Measurements from ENCODE around the gene GH2. TPM values are rescaled to one million over a fixed set of nuclear protein-coding genes. Genes with fewer than 3 reads are reported as not detected.
"Not testable (repeated sequence)": the region's sequence is repeated elsewhere in the genome, so short reads cannot be mapped to it uniquely, and the experiment has no call there.

Gene GH2
- total and polyA plus RNA-seq, 4 donors, result not detected

DNA sequence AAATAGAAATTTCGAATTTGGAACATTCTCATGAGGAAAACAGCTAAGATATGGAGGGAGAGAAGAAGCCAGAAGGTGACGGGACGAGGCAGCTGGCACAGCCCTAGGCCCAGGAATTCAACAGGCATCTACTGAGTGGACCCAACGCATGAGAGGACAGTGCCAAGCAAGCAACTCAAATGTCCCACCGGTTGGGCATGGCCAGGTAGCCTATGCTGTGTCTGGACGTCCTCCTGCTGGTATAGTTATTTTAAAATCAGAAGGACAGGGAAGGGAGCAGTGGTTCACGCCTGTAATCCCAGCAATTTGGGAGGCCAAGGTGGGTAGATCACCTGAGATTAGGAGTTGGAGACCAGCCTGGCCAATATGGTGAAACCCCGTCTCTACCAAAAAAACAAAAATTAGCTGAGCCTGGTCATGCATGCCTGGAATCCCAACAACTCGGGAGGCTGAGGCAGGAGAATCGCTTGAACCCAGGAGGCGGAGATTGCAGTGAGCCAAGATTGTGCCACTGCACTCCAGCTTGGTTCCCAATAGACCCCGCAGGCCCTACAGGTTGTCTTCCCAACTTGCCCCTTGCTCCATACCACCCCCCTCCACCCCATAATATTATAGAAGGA, 34.9 kb upstream of the GH2 start:
- Histone ChIP-seq H3K36me3 (ENCODE audit: control insufficient read depth in 4 of 4, insufficient read depth in 4 of 4, low read length in 4 of 4) (peaks cover 0 to 3% (median 0%) of the 10 kb centered on the region in 4 donors), H3K4me3 (no peak overlapping the region), H3K27me3 (ENCODE audit: control insufficient read depth in 3 of 3, insufficient read depth in 3 of 3, low read length in 2 of 3) (no peaks in the 10 kb centered on the region), H3K9ac (ENCODE audit: insufficient read depth in 1 of 2, low read length in 2 of 2) (peak overlapping the region in 1 of 2 donors; percentile 49), H3K9me3 (ENCODE audit: control insufficient read depth in 4 of 4, insufficient read depth in 3 of 4, low read length in 3 of 4) (no peaks in the 10 kb centered on the region), H3K27ac (ENCODE audit: low read depth in 1 of 2, low read length in 1 of 2) (no peak overlapping the region), H3K4me1 (ENCODE audit: control insufficient read depth in 5 of 5, insufficient read depth in 5 of 5, low read length in 5 of 5) (no peaks in the 10 kb centered on the region)
- TF ChIP-seq, protein P1, sequence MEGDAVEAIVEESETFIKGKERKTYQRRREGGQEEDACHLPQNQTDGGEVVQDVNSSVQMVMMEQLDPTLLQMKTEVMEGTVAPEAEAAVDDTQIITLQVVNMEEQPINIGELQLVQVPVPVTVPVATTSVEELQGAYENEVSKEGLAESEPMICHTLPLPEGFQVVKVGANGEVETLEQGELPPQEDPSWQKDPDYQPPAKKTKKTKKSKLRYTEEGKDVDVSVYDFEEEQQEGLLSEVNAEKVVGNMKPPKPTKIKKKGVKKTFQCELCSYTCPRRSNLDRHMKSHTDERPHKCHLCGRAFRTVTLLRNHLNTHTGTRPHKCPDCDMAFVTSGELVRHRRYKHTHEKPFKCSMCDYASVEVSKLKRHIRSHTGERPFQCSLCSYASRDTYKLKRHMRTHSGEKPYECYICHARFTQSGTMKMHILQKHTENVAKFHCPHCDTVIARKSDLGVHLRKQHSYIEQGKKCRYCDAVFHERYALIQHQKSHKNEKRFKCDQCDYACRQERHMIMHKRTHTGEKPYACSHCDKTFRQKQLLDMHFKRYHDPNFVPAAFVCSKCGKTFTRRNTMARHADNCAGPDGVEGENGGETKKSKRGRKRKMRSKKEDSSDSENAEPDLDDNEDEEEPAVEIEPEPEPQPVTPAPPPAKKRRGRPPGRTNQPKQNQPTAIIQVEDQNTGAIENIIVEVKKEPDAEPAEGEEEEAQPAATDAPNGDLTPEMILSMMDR (IDR thresholded peaks at IDR 0.05; ENCODE audit: control extremely low read depth, extremely low read depth), result no peak
- DNase-seq, result no peak
- 85 to 94% methylated on average over 12 of the region's 12 CpGs for WGBS, 2 donors
- no peak for ATAC-seq (ENCODE audit: insufficient read depth, low FRiP score)

DNA sequence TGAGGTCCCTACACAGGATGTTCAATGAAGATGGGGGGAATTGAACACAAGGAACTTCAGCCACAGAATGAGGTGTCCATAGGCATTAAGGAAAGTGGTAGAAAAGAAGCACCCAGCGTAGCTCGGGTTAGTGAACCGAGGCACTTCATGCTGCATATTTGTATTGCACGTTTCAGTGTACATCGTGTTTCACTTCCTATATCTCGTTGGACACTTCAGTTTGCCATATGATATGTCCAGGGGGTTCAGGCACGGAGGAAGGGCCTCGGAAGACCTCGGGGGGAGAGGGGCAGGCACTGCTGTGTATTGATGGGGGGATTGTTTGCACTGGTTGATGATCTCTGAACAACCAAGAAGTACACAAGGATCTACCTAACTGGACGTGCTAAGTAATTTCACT, 34.0 kb upstream of the GH2 start:
- H3K9me3 ChIP-seq (ENCODE audit: control insufficient read depth in 4 of 4, insufficient read depth in 3 of 4, low read length in 3 of 4); H3K9ac ChIP-seq (ENCODE audit: insufficient read depth in 1 of 2, low read length in 2 of 2); ATAC-seq (ENCODE audit: insufficient read depth, low FRiP score); H3K4me3 ChIP-seq; H3K27ac ChIP-seq (ENCODE audit: low read depth in 1 of 2, low read length in 1 of 2); H3K36me3 ChIP-seq (ENCODE audit: control insufficient read depth in 4 of 4, insufficient read depth in 4 of 4, low read length in 4 of 4); DNase-seq; H3K4me1 ChIP-seq (ENCODE audit: control insufficient read depth in 5 of 5, insufficient read depth in 5 of 5, low read length in 5 of 5); H3K27me3 ChIP-seq (ENCODE audit: control insufficient read depth in 3 of 3, insufficient read depth in 3 of 3, low read length in 2 of 3): not testable (repeated sequence)
- WGBS, 2 donors, result 72% methylated on average over 10 of the region's 10 CpGs

DNA sequence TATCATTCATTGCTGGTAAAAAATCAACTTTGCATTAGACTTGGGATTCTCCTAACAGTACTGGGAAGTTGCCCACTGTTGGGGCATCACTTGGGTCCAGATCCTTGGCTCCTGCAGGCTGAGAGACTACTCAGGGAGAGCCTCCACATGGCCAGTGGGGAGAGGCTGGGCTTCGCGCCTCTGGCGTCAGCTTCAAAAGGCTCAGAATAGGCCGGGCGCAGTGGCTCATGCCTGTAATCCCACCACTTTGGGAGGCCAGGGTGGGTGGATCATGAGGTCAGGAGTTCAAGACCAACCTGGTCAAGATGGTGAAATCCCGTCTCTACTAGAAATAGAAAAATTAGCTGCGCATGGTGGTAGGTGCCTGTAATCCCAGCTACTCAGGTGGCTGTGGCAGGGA, 32.7 kb upstream of the GH2 start:
- WGBS, 2 donors, result 95 to 97% methylated on average over 7 of the region's 7 CpGs
- Histone ChIP-seq H3K9ac (ENCODE audit: insufficient read depth in 1 of 2, low read length in 2 of 2) (no peak overlapping the region), H3K36me3 (ENCODE audit: control insufficient read depth in 4 of 4, insufficient read depth in 4 of 4, low read length in 4 of 4) (peaks cover 0 to 3% (median 0%) of the 10 kb centered on the region in 4 donors), H3K27ac (ENCODE audit: low read depth in 1 of 2, low read length in 1 of 2) (no peak overlapping the region), H3K27me3 (ENCODE audit: control insufficient read depth in 3 of 3, insufficient read depth in 3 of 3, low read length in 2 of 3) (peaks cover 0 to 4% (median 3%) of the 10 kb centered on the region in 3 donors), H3K4me3 (no peak overlapping the region), H3K9me3 (ENCODE audit: control insufficient read depth in 4 of 4, insufficient read depth in 3 of 4, low read length in 3 of 4) (no peaks in the 10 kb centered on the region), H3K4me1 (ENCODE audit: control insufficient read depth in 5 of 5, insufficient read depth in 5 of 5, low read length in 5 of 5) (no peaks in the 10 kb centered on the region)
- DNase-seq (no peak), ATAC-seq (ENCODE audit: insufficient read depth, low FRiP score) (no peak)
- TF ChIP-seq, protein P1 (IDR thresholded peaks at IDR 0.05; ENCODE audit: control extremely low read depth, extremely low read depth), result no peak

DNA sequence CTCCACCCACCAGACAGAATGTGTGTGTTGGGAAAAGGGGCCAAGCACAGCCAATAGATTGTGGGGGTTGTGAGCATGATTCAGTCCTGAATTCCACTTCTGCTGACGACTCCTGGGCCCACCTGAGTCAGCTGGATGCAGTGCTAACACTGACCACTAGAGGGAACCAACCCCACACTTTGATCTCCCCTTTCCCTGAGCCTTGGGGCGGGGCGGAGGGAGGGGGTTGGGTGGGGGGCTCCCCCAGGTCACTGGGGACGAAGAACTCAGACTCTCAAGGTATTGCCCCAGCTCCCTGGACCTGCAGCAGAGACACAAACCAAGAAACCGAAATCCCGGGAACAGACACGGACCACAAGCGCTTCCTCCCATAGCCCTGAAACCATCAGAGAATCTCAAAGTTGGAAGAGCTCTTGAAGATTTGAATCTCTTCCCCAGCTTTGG, 29.9 kb upstream of the GH2 start:
- H3K27me3 ChIP-seq (ENCODE audit: control insufficient read depth in 3 of 3, insufficient read depth in 3 of 3, low read length in 2 of 3), result peaks cover 0 to 4% (median 3%) of the 10 kb centered on the region in 3 donors
- peaks cover 0 to 2% (median 0%) of the 10 kb centered on the region in 4 donors for H3K36me3 ChIP-seq (ENCODE audit: control insufficient read depth in 4 of 4, insufficient read depth in 4 of 4, low read length in 4 of 4)
- TF ChIP-seq, protein P1 (IDR thresholded peaks at IDR 0.05; ENCODE audit: control extremely low read depth, extremely low read depth), result peak; percentile 29
- WGBS, 2 donors, result 36 to 62% methylated on average over 6 to 8 of the region's 8 CpGs
- H3K9ac ChIP-seq (ENCODE audit: insufficient read depth in 1 of 2, low read length in 2 of 2), result no peak overlapping the region
- DNase-seq, result peak in 2 of 3 donors; percentile 19 to 42
- no peaks in the 10 kb centered on the region for H3K9me3 ChIP-seq (ENCODE audit: control insufficient read depth in 4 of 4, insufficient read depth in 3 of 4, low read length in 3 of 4)
- no peak for ATAC-seq (ENCODE audit: insufficient read depth, low FRiP score)
- H3K4me3 ChIP-seq, result no peak overlapping the region
- no peak overlapping the region for H3K27ac ChIP-seq (ENCODE audit: low read depth in 1 of 2, low read length in 1 of 2)
- H3K4me1 ChIP-seq (ENCODE audit: control insufficient read depth in 5 of 5, insufficient read depth in 5 of 5, low read length in 5 of 5), result no peaks in the 10 kb centered on the region

Data from lung (tissue), 12 donors.